Esophagus squamous epithelium (tissue), 4 donors: ENCODE measurements around the gene RNF151.

Experiments used
- CTCF ChIP-seq, 6 experiments: fragments of 450-650 bp in 4 of 6; fragments of 200-600 bp in 2 of 6; sonication (generic) in 2 of 6; IDR thresholded peaks; one replicate each; pipeline ENCODE4 v1.5.1; 2016 to 2019; ENCODE audit warnings: antibody characterized with exemption in 6 of 6, mild to moderate bottlenecking in 4 of 6, moderate library complexity in 4 of 6
- POLR2A ChIP-seq, 4 donors: fragments of 450-650 bp; IDR thresholded peaks; one replicate each; pipeline ENCODE4 v1.6.1; 2017; ENCODE audit warnings: antibody characterized with exemption in 4 of 4, mild to moderate bottlenecking in 4 of 4, moderate library complexity in 3 of 4

- TF ChIP-seq CTCF (IDR thresholded peaks at IDR 0.05) = no peak
- no peak for TF ChIP-seq POLR2A (IDR thresholded peaks at IDR 0.05)
Measured at GRCh38 chr16:1929105-1929504, 37.6 kb upstream of the RNF151 start.
